SIG-M5 (cell line): ENCODE data around the gene BMP5.
"Not testable (repeated sequence)": the region's sequence is repeated elsewhere in the genome, so short reads cannot be mapped to it uniquely, and the experiment has no call there.

Experiments
- DNase-seq: peaks from one replicate; lab custom pipeline; 2025; lab: John Stamatoyannopoulos, UW

The BMP5 gene

GRCh38 chr6:55875400-55875799 is at the start of gene BMP5:
Gene BMP5 (minus strand): TSS chr6:55875590. CDS start chr6:55874865, 725 bp downstream.
- no peak for DNase-seq

- DNase-seq, result no peak
These were observed 47.0 kb upstream of the BMP5 start for GRCh38 chr6:55922406-55922805.

- no peak for DNase-seq
These were observed 44.4 kb upstream of the BMP5 start for GRCh38 chr6:55919716-55920308.

GRCh38 chr6:55918639-55919038 is 43.2 kb upstream of the BMP5 start:
- DNase-seq, result no peak

- DNase-seq, result no peak
These were observed 42.5 kb upstream of the BMP5 start for GRCh38 chr6:55917751-55918415.

- DNase-seq, result no peak
These were observed 40.8 kb upstream of the BMP5 start for GRCh38 chr6:55916188-55916587.

GRCh38 chr6:55913228-55914195 is 38.1 kb upstream of the BMP5 start:
- DNase-seq, result no peak

GRCh38 chr6:55910466-55910865 is 35.1 kb upstream of the BMP5 start:
- DNase-seq, result not testable (repeated sequence)

- not testable (repeated sequence) for DNase-seq
These were observed 34.5 kb upstream of the BMP5 start for GRCh38 chr6:55909911-55910310.

GRCh38 chr6:55902796-55903195 is 27.4 kb upstream of the BMP5 start:
- DNase-seq, result no peak

GRCh38 chr6:55901765-55902270 is 26.4 kb upstream of the BMP5 start:
- DNase-seq, result no peak

- DNase-seq, result no peak
These were observed 23.0 kb upstream of the BMP5 start for GRCh38 chr6:55898342-55898741.

GRCh38 chr6:55897346-55897745 is 22.0 kb upstream of the BMP5 start:
- DNase-seq, result no peak

GRCh38 chr6:55895972-55896730 is 20.8 kb upstream of the BMP5 start:
- DNase-seq, result no peak

GRCh38 chr6:55892749-55893357 is 17.5 kb upstream of the BMP5 start:
- DNase-seq, result no peak

GRCh38 chr6:55888917-55889316 is 13.5 kb upstream of the BMP5 start:
- no peak for DNase-seq

- no peak for DNase-seq
These were observed 10.9 kb upstream of the BMP5 start for GRCh38 chr6:55886185-55886836.

- DNase-seq, result no peak
These were observed 7.6 kb upstream of the BMP5 start for GRCh38 chr6:55882718-55883569.

GRCh38 chr6:55877283-55877682 is 1.9 kb upstream of the BMP5 start:
- no peak for DNase-seq

- DNase-seq, result no peak
These were observed 1.1 kb downstream of the BMP5 start for GRCh38 chr6:55874316-55874715.
